Measurements from ENCODE around the gene CRYZ.

CRYZ gene

DNA sequence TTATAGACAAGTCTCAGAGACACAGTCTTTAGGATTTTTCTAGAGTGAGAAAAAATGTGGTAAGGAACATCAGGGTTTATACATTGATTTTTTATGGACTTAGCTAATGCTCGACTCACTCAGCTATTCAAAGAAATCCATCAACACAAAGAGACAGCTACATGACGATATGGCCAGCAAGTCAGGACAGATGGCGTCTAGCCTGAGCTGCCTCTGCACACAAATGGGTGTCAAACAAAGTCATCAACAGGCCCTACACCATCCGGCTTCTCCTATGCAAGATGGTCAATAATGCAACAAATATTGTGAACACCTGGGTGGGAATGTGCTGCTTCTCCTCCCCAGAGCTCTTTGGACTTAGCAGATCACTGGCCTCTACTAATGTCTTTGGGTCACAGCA is 45.9 kb downstream of the CRYZ start:
- TF ChIP-seq, protein P1, sequence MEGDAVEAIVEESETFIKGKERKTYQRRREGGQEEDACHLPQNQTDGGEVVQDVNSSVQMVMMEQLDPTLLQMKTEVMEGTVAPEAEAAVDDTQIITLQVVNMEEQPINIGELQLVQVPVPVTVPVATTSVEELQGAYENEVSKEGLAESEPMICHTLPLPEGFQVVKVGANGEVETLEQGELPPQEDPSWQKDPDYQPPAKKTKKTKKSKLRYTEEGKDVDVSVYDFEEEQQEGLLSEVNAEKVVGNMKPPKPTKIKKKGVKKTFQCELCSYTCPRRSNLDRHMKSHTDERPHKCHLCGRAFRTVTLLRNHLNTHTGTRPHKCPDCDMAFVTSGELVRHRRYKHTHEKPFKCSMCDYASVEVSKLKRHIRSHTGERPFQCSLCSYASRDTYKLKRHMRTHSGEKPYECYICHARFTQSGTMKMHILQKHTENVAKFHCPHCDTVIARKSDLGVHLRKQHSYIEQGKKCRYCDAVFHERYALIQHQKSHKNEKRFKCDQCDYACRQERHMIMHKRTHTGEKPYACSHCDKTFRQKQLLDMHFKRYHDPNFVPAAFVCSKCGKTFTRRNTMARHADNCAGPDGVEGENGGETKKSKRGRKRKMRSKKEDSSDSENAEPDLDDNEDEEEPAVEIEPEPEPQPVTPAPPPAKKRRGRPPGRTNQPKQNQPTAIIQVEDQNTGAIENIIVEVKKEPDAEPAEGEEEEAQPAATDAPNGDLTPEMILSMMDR (IDR thresholded peaks at IDR 0.05; ENCODE audit: low read depth, low read length, missing control alignments), result no peak
- in situ Hi-C loops (cut with HindIII; ENCODE audit: low sequenced_read_pairs), result no loop called here
- no peak for DNase-seq (ENCODE audit: low read depth)
- H3K4me3 ChIP-seq (ENCODE audit: low read depth, low read length), result no peak overlapping the region

DNA sequence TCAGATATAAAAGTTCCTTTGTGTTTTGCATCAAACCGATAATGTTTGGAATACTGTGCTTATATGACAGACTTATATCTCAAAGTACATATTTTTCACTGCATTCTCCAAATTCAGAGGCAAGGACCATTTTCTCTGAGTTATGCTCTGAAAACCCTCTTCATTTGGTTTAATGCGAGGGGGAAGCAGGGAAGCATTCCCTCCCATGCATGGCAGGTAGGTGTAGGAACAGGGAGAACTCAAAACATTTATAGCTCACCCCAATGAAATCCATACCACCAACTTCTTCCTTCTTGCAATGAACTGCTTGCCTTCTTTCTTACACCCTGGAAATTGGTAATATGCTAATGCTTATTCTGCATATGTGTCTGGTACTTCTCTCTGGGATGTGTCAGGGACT is 48.5 kb downstream of the CRYZ start:
- in situ Hi-C loops (cut with HindIII; ENCODE audit: low sequenced_read_pairs), result no loop called here
- no peak overlapping the region for H3K4me3 ChIP-seq (ENCODE audit: low read depth, low read length)
- TF ChIP-seq, protein P1 (IDR thresholded peaks at IDR 0.05; ENCODE audit: low read depth, low read length, missing control alignments), result no peak
- no peak for DNase-seq (ENCODE audit: low read depth)

DNA sequence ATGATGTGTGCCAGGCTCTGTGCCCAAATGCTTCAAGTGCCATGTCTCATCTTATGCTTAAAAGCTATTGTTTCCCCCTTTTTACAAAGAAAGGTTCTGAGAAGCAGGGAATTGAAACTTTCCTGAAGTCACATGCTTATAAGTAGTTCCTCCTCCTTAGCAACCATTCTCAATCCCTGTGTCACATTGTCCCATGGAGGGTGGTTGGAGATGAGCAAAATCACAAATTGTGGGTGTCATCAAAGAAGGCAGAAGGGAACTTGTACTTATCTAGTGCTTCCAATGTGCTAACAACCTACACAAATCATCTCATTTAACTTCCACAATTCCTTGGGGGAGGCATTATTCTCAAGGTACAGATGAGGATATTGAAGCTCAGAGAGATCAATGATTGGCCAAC is 49.2 kb downstream of the CRYZ start:
- DNase-seq (ENCODE audit: low read depth), result no peak
- in situ Hi-C loops (cut with HindIII; ENCODE audit: low sequenced_read_pairs), result no loop called here
- H3K4me3 ChIP-seq (ENCODE audit: low read depth, low read length), result no peak overlapping the region
- TF ChIP-seq, protein P1 (IDR thresholded peaks at IDR 0.05; ENCODE audit: low read depth, low read length, missing control alignments), result no peak

DNA sequence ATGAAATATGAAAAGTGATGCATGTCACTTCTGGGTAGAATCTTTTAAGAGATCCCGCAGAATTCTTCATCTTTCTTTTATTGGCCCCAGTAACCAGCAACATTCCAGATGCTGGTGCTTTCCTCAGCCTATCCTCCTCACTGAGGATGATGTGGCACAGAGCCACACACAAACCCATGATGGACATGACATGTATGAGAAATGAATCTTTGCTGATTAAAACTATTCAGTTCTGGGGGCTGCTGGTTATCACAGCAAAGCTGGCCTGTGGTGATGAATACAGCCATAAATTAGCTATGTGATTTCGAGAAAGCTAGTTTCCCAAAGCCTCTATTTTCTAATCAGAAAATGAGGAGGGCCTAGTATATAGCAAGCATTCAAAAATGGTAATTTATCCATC is 51.0 kb downstream of the CRYZ start:
- DNase-seq (ENCODE audit: low read depth), result no peak
- TF ChIP-seq, protein P1 (IDR thresholded peaks at IDR 0.05; ENCODE audit: low read depth, low read length, missing control alignments), result no peak
- no peak overlapping the region for H3K4me3 ChIP-seq (ENCODE audit: low read depth, low read length)
- in situ Hi-C loops (cut with HindIII; ENCODE audit: low sequenced_read_pairs), result no loop called here

DNA sequence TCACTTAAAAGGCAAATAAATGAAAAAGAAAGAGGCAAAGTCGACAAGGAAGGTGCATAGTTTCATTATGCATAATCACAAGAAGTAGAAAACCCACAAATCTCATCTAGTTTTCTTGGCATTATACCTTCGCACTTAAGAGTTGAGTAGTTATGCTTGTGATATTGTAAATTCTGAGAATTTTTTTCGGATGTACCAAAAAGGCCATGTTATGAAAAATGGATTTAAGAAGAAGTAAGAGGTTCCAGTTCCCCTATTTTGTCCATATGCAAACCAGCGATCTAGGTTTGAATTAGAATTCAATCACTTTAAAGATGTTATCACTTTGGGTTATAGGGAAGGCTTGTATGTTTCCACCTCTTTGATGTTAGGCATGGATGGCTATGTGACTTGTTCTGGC is 51.4 kb downstream of the CRYZ start:
- in situ Hi-C loops (cut with HindIII; ENCODE audit: low sequenced_read_pairs), result no loop called here

DNA sequence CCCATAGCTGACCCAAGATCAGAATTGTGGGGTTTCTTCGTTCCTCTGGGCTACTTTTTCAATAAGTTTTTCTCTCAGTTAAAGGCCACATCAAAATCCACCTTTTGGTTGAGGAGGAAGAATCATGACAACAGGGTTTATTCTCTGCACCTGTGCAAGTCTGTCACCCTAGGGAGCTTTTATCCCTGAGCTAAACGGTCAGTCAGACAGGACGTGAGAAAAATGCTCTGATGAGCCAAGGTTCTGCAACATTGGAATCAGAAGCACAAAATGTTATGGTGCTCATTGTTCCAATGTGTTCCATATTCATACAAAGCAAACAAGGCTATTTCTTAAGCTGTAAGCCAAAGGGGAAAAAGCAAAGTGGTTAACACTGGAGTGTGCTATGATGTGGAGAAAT is 51.8 kb downstream of the CRYZ start:
- TF ChIP-seq, protein P1 (IDR thresholded peaks at IDR 0.05; ENCODE audit: low read depth, low read length, missing control alignments), result no peak
- no peak overlapping the region for H3K4me3 ChIP-seq (ENCODE audit: low read depth, low read length)
- in situ Hi-C loops (cut with HindIII; ENCODE audit: low sequenced_read_pairs), result no loop called here
- no peak for DNase-seq (ENCODE audit: low read depth)

More for the DNA sequence above, 51.4 kb downstream of the CRYZ start:
- DNase-seq (ENCODE audit: low read depth), result no peak
- no peak overlapping the region for H3K4me3 ChIP-seq (ENCODE audit: low read depth, low read length)
- TF ChIP-seq, protein P1 (IDR thresholded peaks at IDR 0.05; ENCODE audit: low read depth, low read length, missing control alignments), result no peak

DNA sequence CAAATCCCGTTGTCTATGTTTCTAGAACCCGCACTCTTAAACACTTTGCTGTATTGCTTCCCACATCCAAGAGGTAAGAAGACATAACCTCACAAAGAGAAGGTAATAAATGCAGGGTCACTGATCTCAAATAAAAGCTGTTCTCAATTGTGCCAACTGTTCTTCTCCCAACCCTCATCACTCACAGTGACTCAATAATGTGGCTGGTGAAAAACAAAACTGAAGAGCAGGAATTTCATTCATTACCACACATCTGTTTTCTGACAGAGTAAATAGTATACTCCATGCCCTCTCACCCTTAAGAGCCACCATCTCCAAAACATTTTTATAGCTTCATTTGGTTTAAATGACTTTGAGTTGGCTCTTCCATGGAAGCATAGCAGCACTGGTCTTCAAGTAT is 53.0 kb downstream of the CRYZ start:
- TF ChIP-seq, protein P1 (IDR thresholded peaks at IDR 0.05; ENCODE audit: low read depth, low read length, missing control alignments), result no peak
- no peak for DNase-seq (ENCODE audit: low read depth)
- H3K4me3 ChIP-seq (ENCODE audit: low read depth, low read length), result no peak overlapping the region
- in situ Hi-C loops (cut with HindIII; ENCODE audit: low sequenced_read_pairs), result no loop called here
